GM12875 (cell line): ENCODE data around the gene EYS.

ENCODE experiments used
- H3K4me3 ChIP-seq: one replicate; pipeline ENCODE4 v1.5.1; 2011; ENCODE audit warnings: low read depth, low read length, control low read depth
- CTCF ChIP-seq: IDR thresholded peaks from 2 replicates; pipeline ENCODE4 v1.5.1; 2011; ENCODE audit warnings: low read depth, mild to moderate bottlenecking, control low read depth, inconsistent platforms, low read length, moderate library complexity, borderline replicate concordance; ENCODE audit not compliant: insufficient read depth

The EYS gene

DNA sequence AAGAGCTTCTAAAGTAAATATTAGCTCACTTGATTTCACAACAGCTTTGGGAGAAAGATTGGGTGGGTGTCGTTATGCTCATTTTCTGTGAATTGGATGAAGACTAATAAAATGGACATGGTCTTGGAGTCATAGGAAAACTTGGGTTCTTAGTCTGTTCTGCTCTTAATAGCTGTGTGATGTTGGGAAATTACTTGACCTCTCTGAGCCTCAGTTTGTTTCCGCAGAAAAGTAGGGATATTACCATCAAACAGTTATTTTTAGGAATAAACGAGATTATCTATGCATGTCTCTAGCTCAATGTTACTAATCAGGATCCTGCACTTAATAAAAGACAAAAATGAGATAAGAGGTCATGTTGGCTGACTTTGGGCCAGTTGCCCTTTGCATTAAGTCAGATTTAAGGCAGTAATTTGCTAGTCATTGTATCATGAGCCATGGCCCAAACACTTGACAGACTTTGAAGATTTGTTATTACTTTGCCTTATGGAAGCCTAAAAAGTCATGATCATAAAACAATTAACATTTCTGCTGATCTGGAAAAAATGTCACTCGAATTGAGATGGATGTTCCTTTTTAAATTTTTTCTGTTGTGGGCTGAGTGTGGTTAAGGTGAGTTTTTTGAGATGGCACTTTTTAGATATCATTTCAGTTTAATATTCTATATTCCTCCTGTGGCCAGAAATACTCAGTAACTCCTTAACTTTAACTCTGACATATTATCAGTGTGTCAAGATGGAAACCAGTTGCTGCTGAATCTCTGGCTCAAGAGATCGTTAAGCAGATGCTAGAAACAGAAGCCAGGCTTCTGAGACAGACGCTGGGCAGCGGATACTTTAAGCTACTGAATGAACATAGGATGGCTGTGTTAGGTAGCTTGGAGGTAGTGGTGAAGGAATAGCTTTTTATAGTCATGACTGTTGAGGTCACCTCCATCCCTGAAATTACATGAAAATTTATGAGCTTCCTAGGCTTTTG is 1779.8 kb downstream of the EYS start:
- no peak overlapping the region for H3K4me3 ChIP-seq
- TF ChIP-seq CTCF: no peak

DNA sequence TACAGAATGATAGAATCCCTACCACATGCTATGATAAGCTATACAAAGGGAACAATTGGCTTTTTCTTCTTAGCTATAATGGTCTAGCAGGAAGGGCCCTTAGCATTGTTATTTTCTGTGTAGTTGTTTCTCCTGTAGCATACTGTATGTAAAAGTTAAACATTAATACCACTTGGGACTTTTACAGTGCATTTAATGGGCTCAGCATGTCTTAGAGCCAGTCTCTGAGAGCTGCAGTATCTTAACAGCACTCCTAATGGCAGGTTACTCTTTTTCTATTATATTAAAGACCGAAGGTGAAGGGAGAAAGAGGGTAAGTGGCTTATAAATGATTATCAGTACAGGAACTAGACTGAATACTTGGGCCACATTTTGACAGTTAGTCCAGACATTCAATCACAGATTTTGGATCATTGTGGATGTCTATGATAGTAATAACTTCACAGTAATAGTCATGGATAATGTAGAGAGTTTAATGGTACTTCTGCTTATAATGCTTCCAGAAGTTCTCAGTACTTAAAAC is 1780.7 kb downstream of the EYS start:
- H3K4me3 ChIP-seq: no peak overlapping the region
- no peak for TF ChIP-seq CTCF

GRCh38 chr6:63923139-63923739 is 1783.8 kb downstream of the EYS start:
- TF ChIP-seq CTCF: no peak
- H3K4me3 ChIP-seq: no peak overlapping the region

DNA sequence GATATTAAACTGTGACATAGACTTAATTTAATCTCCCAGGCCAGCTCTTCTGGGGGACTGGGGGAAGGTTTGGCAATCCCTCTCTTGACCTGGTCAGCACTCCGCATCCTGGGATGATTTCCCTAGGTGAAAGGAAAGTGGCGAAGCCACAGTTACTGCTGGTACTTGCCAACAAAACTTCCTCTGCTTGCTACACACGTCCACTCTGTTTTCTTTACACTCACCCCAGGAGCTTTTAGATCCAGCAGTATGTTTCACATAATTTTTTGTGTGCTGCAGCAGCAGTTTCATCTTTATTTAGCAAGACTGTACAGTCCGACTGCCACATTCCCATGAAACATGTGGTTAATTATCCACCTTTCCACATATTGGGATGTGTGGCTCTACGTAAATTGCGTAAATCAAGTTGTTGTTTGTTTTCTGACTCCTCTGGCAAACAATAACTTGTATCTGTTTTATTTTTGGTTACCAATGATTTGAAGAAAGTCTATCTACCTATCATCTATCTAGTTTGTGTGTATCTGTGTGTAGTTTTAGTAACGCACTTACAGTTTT is 1787.4 kb downstream of the EYS start:
- TF ChIP-seq CTCF: no peak
- H3K4me3 ChIP-seq: no peak overlapping the region

- no peak for TF ChIP-seq CTCF
- no peak overlapping the region for H3K4me3 ChIP-seq
Measured at GRCh38 chr6:63912887-63913286, 1794.1 kb downstream of the EYS start.

DNA sequence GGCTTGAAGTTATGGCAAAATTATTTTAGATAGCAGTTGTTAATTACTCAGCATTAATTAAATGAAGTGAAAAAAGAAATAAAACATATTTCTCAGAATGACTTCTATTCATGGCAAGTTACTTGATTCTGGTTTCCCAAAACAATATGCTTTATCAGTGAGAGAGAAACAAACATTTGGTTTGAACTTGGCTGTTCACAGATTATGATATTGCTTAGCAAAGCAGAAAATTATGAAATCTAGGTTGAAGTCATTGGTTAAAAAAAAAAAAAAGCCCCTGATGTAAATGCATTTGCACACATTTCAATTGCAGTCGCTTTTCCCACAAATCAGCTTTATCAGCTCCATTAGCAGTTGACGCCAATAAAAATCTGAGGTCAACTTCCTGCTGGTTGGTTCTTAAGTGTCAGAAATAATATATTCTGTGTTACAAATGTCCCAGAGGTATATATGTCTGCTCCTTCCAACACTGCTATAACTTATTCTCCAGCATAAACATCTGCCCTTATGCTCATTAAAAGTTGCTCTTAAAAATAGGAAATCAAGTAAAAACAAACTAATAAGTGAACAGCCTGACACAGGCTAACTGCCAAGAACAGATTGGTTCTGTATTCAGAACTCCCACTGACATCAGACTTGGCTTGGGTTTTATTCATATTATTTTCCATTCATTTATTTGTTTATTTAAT is 1796.0 kb downstream of the EYS start:
- H3K4me3 ChIP-seq: no peak overlapping the region
- TF ChIP-seq CTCF: no peak
